ENCODE results near the gene IZUMO2.

- TF ChIP-seq EZH2 (IDR thresholded peaks at IDR 0.05), result no peak
- no peak for TF ChIP-seq POLR2AphosphoS5 (IDR thresholded peaks at IDR 0.05; ENCODE audit: borderline replicate concordance, low read depth, low read length)
- TF ChIP-seq FOXP2 (optimal IDR thresholded peaks at IDR 0.05; ENCODE audit: control extremely low read depth, extremely low read length, insufficient read depth), result no peak
Observed at GRCh38 chr19:50202962-50203280, 39.8 kb upstream of the IZUMO2 start.
